ENCODE results near the gene GLMP. TPM values are rescaled to one million over a fixed set of nuclear protein-coding genes. Genes with fewer than 3 reads are reported as not detected.
A peak's percentile ranks its signal among the peaks of the same experiment; 100 is the strongest.

GLMP gene
- total and polyA plus RNA-seq, 2 of the 13 experiments (the other 11 are each of a cell fraction or from before 2014, with no cell fraction given) = 44.6 to 75.8 TPM

DNA sequence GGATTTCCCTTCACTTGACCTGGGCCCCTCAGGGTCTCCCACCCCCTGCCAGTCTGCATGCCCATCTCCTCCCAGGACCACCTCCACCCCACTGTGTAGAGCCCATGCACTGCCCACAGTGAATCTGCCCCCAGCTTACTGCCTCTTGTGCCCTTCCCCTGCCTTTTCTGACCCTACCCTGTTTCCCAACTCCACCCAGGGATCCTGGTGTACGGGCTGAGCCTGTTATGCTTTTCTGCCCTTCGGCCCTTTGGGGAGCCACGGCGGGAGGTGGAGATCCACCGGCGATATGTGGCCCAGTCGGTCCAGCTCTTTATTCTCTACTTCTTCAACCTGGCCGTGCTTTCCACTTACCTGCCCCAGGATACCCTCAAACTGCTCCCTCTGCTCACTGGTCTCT lies 9.4 kb downstream of the GLMP start (continued):
- TF ChIP-seq, protein P1, sequence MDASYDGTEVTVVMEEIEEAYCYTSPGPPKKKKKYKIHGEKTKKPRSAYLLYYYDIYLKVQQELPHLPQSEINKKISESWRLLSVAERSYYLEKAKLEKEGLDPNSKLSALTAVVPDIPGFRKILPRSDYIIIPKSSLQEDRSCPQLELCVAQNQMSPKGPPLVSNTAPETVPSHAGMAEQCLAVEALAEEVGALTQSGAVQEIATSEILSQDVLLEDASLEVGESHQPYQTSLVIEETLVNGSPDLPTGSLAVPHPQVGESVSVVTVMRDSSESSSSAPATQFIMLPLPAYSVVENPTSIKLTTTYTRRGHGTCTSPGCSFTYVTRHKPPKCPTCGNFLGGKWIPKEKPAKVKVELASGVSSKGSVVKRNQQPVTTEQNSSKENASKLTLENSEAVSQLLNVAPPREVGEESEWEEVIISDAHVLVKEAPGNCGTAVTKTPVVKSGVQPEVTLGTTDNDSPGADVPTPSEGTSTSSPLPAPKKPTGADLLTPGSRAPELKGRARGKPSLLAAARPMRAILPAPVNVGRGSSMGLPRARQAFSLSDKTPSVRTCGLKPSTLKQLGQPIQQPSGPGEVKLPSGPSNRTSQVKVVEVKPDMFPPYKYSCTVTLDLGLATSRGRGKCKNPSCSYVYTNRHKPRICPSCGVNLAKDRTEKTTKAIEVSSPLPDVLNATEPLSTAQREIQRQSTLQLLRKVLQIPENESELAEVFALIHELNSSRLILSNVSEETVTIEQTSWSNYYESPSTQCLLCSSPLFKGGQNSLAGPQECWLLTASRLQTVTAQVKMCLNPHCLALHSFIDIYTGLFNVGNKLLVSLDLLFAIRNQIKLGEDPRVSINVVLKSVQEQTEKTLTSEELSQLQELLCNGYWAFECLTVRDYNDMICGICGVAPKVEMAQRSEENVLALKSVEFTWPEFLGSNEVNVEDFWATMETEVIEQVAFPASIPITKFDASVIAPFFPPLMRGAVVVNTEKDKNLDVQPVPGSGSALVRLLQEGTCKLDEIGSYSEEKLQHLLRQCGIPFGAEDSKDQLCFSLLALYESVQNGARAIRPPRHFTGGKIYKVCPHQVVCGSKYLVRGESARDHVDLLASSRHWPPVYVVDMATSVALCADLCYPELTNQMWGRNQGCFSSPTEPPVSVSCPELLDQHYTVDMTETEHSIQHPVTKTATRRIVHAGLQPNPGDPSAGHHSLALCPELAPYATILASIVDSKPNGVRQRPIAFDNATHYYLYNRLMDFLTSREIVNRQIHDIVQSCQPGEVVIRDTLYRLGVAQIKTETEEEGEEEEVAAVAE (CRISPR knock-in tag; IDR thresholded peaks at IDR 0.05; ENCODE audit: borderline replicate concordance) = no peak

- in situ Hi-C loops (cut with HindIII; ENCODE audit: extremely low pct_ligation_motif_present, low pct_unique_long_range_greater_than_20kb) (no loop called here), intact Hi-C loops (cut with micrococcal nuclease; ENCODE audit: unreplicated experiment) (no loop called here)
- no peak overlapping the region for H2AFZ ChIP-seq (ENCODE audit: low read length)
- POLR2A ChIA-PET = interaction anchor here (0.7 to 7.1 kb wide), 2 partner anchors 9 to 13 kb away, joined by 3 to 115 read pairs; partner anchors contain the start of genes GLMP and VHLL
- no peak for TF ChIP-seq ZNF367 (CRISPR knock-in tag; IDR thresholded peaks at IDR 0.05; ENCODE audit: borderline replicate concordance)
- peak; percentile 49 for TF ChIP-seq AGO2 (optimal IDR thresholded peaks at IDR 0.05; ENCODE audit: low read depth, low read length)
- 0 out of 2 replicates have a peak, but pooled peaks have one; percentile 17 for TF ChIP-seq RBFOX2 (IDR thresholded peaks at IDR 0.05; ENCODE audit: low read depth, low read length)
- DNase-seq (ENCODE audit: low spot score) = no peak
- no peak for FAIRE-seq
- CTCF ChIA-PET (ENCODE audit: low intra/inter-chr PET ratio, low total read pairs) = no interaction called here
- BruUV-seq (replicated peaks) = no TSS peak
- H3K4me3 ChIP-seq (replicated peaks in 1 of 3; ENCODE audit: insufficient read depth in 1 of 3, low read depth in 2 of 3, low read length in 3 of 3) = no peak overlapping the region
- 100% methylated on average over 3 of the region's 21 CpGs for WGBS (ENCODE audit: low lambda C conversion rate)
- H3K27ac ChIP-seq (ENCODE audit: extremely low read length, insufficient read depth, low read length) = no peak overlapping the region
- ATAC-seq = no peak
- H3K4me2 ChIP-seq (ENCODE audit: low read depth, low read length) = no peak overlapping the region
- no peak overlapping the region for H3K9ac ChIP-seq (ENCODE audit: insufficient read depth, low read depth, low read length)
- H3K36me3 ChIP-seq (replicated peaks in 1 of 2; ENCODE audit: control insufficient read depth in 1 of 2, insufficient read depth in 2 of 2, low read length in 2 of 2) = peaks cover 2 to 3% of the 10 kb centered on the region in 2 experiments; a peak in 2 of 5 replicates
- peaks cover 11% of the 10 kb centered on the region for H4K20me1 ChIP-seq (ENCODE audit: insufficient read depth, low read length)
- H3K79me2 ChIP-seq (ENCODE audit: insufficient read depth, low read length) = peaks cover 29% of the 10 kb centered on the region
- no peaks in the 10 kb centered on the region for H3K9me3 ChIP-seq (ENCODE audit: low read length)
- no peaks in the 10 kb centered on the region; a peak in 1 of 5 replicates for H3K27me3 ChIP-seq (ENCODE audit: control insufficient read depth in 1 of 2, insufficient read depth in 2 of 2, low read length in 2 of 2)
- H3K4me1 ChIP-seq (ENCODE audit: insufficient read depth, low read length) = peaks cover 25% of the 10 kb centered on the region
Measured at GRCh38 chr1:156285437-156285836, 10.0 kb downstream of the GLMP start.
